Stimulated activated CD4-positive, alpha-beta T cell treated with anti-CD3 and anti-CD28 coated beads, Interleukin-1b, Interleukin-23, amount 100 ng/mL, for 48 hours (primary cell): Measurements from ENCODE around the gene CCT2.
A peak's percentile ranks its signal among the peaks of the same experiment; 100 is the strongest.
"Not testable (repeated sequence)": the region's sequence is repeated elsewhere in the genome, so short reads cannot be mapped to it uniquely, and the experiment has no call there.

Experiments used
- DNase-seq: peaks from one replicate; pipeline ENCODE4 v3.0.0-alpha.2; 2020

CCT2 gene

GRCh38 chr12:69589082-69589481 is 3.8 kb downstream of the CCT2 start:
- DNase-seq = no peak

GRCh38 chr12:69595689-69596088 is 10.4 kb downstream of the CCT2 start:
- no peak for DNase-seq

GRCh38 chr12:69598174-69598753 is 13.0 kb downstream of the CCT2 start:
- DNase-seq = no peak

GRCh38 chr12:69600804-69601203 is 15.5 kb downstream of the CCT2 start:
- DNase-seq = no peak

- DNase-seq = no peak
These were observed 16.9 kb downstream of the CCT2 start for GRCh38 chr12:69601962-69602685.

- no peak for DNase-seq
These were observed 17.7 kb downstream of the CCT2 start for GRCh38 chr12:69602954-69603353.

GRCh38 chr12:69603556-69603955 is 18.3 kb downstream of the CCT2 start:
- DNase-seq = not testable (repeated sequence)

- DNase-seq = not testable (repeated sequence)
These were observed 19.0 kb downstream of the CCT2 start for GRCh38 chr12:69604275-69604674.

- no peak for DNase-seq
These were observed 22.9 kb downstream of the CCT2 start for GRCh38 chr12:69608114-69608513.

- DNase-seq = no peak
These were observed 24.9 kb downstream of the CCT2 start for GRCh38 chr12:69610126-69610525.

GRCh38 chr12:69610729-69611128 is 25.5 kb downstream of the CCT2 start, which contains the start of gene LRRC10:
Gene LRRC10, minus strand, starts transcription at chr12:69610907. Its CDS starts 69 bp downstream, at chr12:69610838.
- DNase-seq = no peak

- DNase-seq = no peak
These were observed 28.1 kb downstream of the CCT2 start for GRCh38 chr12:69613351-69613750.

GRCh38 chr12:69616025-69616424 is 30.8 kb downstream of the CCT2 start:
- no peak for DNase-seq

GRCh38 chr12:69619050-69619449 is 33.8 kb downstream of the CCT2 start:
- DNase-seq = no peak

- DNase-seq = no peak
These were observed 34.8 kb downstream of the CCT2 start for GRCh38 chr12:69620077-69620476.

GRCh38 chr12:69620921-69621320 is 35.7 kb downstream of the CCT2 start:
- DNase-seq = no peak

GRCh38 chr12:69621551-69621950 is 36.3 kb downstream of the CCT2 start:
- DNase-seq = no peak

- no peak for DNase-seq
These were observed 38.7 kb downstream of the CCT2 start for GRCh38 chr12:69623970-69624369.

GRCh38 chr12:69627501-69627900 is 42.2 kb downstream of the CCT2 start:
- no peak for DNase-seq

- no peak for DNase-seq
These were observed 44.9 kb downstream of the CCT2 start for GRCh38 chr12:69630191-69630590.

GRCh38 chr12:69633061-69633460 is 47.8 kb downstream of the CCT2 start:
- no peak for DNase-seq

- peak; percentile 67 for DNase-seq
These were observed 54.2 kb downstream of the CCT2 start for GRCh38 chr12:69639400-69640016.

GRCh38 chr12:69641546-69641945 is 56.3 kb downstream of the CCT2 start:
- DNase-seq = no peak

- DNase-seq = no peak
These were observed 57.3 kb downstream of the CCT2 start for GRCh38 chr12:69642531-69642930.
